ENCODE results near the gene NT5DC1. TPM values are rescaled to one million over a fixed set of nuclear protein-coding genes. Genes with fewer than 3 reads are reported as not detected.

NT5DC1 gene
- polyA plus RNA-seq, 3 donors, result 18.2 to 39.0 (median 28.3) TPM

DNA sequence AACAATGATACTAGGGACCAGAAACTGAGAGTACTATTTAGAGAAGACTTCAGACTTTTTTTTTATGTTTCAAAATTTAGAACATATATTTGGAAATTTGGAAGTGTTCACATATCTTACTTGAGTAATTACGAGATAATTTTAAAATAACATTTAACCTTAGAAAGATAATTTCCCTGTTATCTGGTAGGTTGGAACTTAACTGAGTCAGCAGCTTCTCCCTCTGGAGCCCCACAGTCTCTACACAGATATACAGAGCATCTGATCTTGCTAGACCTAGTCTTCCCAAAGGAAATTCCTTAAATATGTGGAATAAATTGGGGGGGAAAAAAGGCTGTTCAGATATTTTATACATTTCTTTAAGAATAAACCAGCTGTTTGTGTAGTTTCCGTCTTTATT is 104.6 kb downstream of the NT5DC1 start:
- Mint-ChIP-seq H3K4me1 (peaks cover 12% of the 10 kb centered on the region), H3K27me3 (ENCODE audit: low read depth in 3 of 3) (no peaks in the 10 kb centered on the region), H3K4me3 (no peak overlapping the region), H3K27ac (no peak overlapping the region), H3K9me3 (no peaks in the 10 kb centered on the region), H3K36me3 (peaks cover 0 to 1% of the 10 kb centered on the region in 2 donors)
- Histone ChIP-seq H3K36me3 (replicated peaks in 1 of 2; ENCODE audit: control insufficient read depth in 1 of 2, insufficient read depth in 2 of 2, low read length in 2 of 2) (no peaks in the 10 kb centered on the region), H3K9me3 (replicated peaks in 1 of 2; ENCODE audit: control insufficient read depth in 1 of 2, insufficient read depth in 1 of 2, low read length in 2 of 2) (no peaks in the 10 kb centered on the region), H3K4me1 (ENCODE audit: control insufficient read depth in 1 of 2, insufficient read depth in 2 of 2, low read length in 2 of 2) (no peaks in the 10 kb centered on the region), H3K27ac (ENCODE audit: low read depth in 1 of 2, low read length in 2 of 2) (no peak overlapping the region), H3K79me2 (ENCODE audit: insufficient read depth, low read length) (no peaks in the 10 kb centered on the region), H4K20me1 (ENCODE audit: insufficient read depth, low read length) (no peaks in the 10 kb centered on the region), H3K9ac (ENCODE audit: insufficient read depth, low read length, poor library complexity, severe bottlenecking) (no peak overlapping the region), H3K27me3 (ENCODE audit: control insufficient read depth in 2 of 2, insufficient read depth in 2 of 2, low read length in 2 of 2) (no peaks in the 10 kb centered on the region), H3K4me2 (replicated peaks; ENCODE audit: extremely low read depth, low read length, poor library complexity, severe bottlenecking) (no peak overlapping the region), H2AFZ (ENCODE audit: insufficient read depth, low read depth, low read length, poor library complexity, severe bottlenecking) (no peak overlapping the region), H3K4me3 (replicated peaks in 1 of 3; ENCODE audit: low read depth in 2 of 3, low read length in 3 of 3) (no peak overlapping the region)
- no peak for DNase-seq
- TF ChIP-seq CTCF (IDR thresholded peaks at IDR 0.05), result no peak
- intact Hi-C loops (cut with micrococcal nuclease), result no loop called here
- WGBS (ENCODE audit: insufficient coverage), result no CpG with 5 or more reads among the region's 2 CpGs

- intact Hi-C loops (cut with micrococcal nuclease), result no loop called here
- Histone ChIP-seq H3K27me3 (ENCODE audit: control insufficient read depth in 2 of 2, insufficient read depth in 2 of 2, low read length in 2 of 2) (no peaks in the 10 kb centered on the region), H4K20me1 (ENCODE audit: insufficient read depth, low read length) (no peaks in the 10 kb centered on the region), H3K79me2 (ENCODE audit: insufficient read depth, low read length) (no peaks in the 10 kb centered on the region), H3K27ac (ENCODE audit: low read depth in 1 of 2, low read length in 2 of 2) (no peak overlapping the region), H3K9me3 (replicated peaks in 1 of 2; ENCODE audit: control insufficient read depth in 1 of 2, insufficient read depth in 1 of 2, low read length in 2 of 2) (no peaks in the 10 kb centered on the region), H3K4me1 (ENCODE audit: control insufficient read depth in 1 of 2, insufficient read depth in 2 of 2, low read length in 2 of 2) (no peaks in the 10 kb centered on the region), H3K4me2 (replicated peaks; ENCODE audit: extremely low read depth, low read length, poor library complexity, severe bottlenecking) (no peak overlapping the region), H2AFZ (ENCODE audit: insufficient read depth, low read depth, low read length, poor library complexity, severe bottlenecking) (no peak overlapping the region), H3K4me3 (replicated peaks in 1 of 3; ENCODE audit: low read depth in 2 of 3, low read length in 3 of 3) (no peak overlapping the region), H3K9ac (ENCODE audit: insufficient read depth, low read length, poor library complexity, severe bottlenecking) (no peak overlapping the region), H3K36me3 (replicated peaks in 1 of 2; ENCODE audit: control insufficient read depth in 1 of 2, insufficient read depth in 2 of 2, low read length in 2 of 2) (no peaks in the 10 kb centered on the region)
- H3K27me3 Mint-ChIP-seq (ENCODE audit: low read depth in 3 of 3), result no peaks in the 10 kb centered on the region
- peak in 1 of 3 donors; percentile 26 for DNase-seq
- H3K4me3 Mint-ChIP-seq, result no peak overlapping the region
- H3K4me1 Mint-ChIP-seq, result peaks cover 12% of the 10 kb centered on the region
- no peak for TF ChIP-seq CTCF (IDR thresholded peaks at IDR 0.05)
- no peaks in the 10 kb centered on the region for H3K9me3 Mint-ChIP-seq
- H3K27ac Mint-ChIP-seq, result no peak overlapping the region
- peaks cover 0 to 1% of the 10 kb centered on the region in 2 donors for H3K36me3 Mint-ChIP-seq
- no CpG with 5 or more reads among the region's 1 CpG for WGBS (ENCODE audit: insufficient coverage)
These were observed 105.7 kb downstream of the NT5DC1 start for GRCh38 chr6:116206231-116206903.
